ENCODE data around the gene ETS1.

The ETS1 gene

GRCh38 chr11:128576555-128576954 is 10.8 kb downstream of the ETS1 start:
- H3K9ac ChIP-seq (ENCODE audit: low read depth, low read length) = no peak overlapping the region
- no peak overlapping the region for H3K4me3 ChIP-seq (ENCODE audit: low read depth, low read length)
- no peaks in the 10 kb centered on the region for H3K36me3 ChIP-seq (ENCODE audit: control insufficient read depth, insufficient read depth, low read length)
- H3K27me3 ChIP-seq (ENCODE audit: control insufficient read depth, insufficient read depth, low read length) = no peaks in the 10 kb centered on the region
- H3K4me1 ChIP-seq (ENCODE audit: control insufficient read depth, insufficient read depth, low read length) = peaks cover 79% of the 10 kb centered on the region
- H3K9me3 ChIP-seq (ENCODE audit: control insufficient read depth, insufficient read depth, low read length) = no peaks in the 10 kb centered on the region
- no peak overlapping the region for H3K27ac ChIP-seq (ENCODE audit: low read depth, low read length)

DNA sequence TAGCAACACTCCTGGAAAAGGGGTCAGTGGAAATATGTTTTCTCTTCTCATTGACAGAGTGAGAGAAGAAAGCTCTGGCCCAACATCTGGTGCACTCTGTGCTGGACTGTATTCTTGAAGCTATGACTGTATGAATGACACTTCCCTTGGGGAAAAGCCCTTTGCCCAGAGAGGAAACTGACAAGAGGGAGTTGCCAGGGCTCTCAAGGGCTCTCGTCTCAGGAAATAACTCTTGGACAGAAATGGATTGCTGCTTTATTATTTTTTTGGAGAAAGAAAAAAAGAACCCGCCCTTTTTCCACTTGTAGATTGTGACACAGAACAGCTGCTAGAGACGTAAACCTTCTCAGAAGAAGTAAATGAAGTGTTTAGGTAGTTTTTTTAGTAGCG is 11.4 kb downstream of the ETS1 start:
- peaks cover 73% of the 10 kb centered on the region for H3K4me1 ChIP-seq (ENCODE audit: control insufficient read depth, insufficient read depth, low read length)
- no peak overlapping the region for H3K4me3 ChIP-seq (ENCODE audit: low read depth, low read length)
- H3K36me3 ChIP-seq (ENCODE audit: control insufficient read depth, insufficient read depth, low read length) = no peaks in the 10 kb centered on the region
- H3K27me3 ChIP-seq (ENCODE audit: control insufficient read depth, insufficient read depth, low read length) = no peaks in the 10 kb centered on the region
- H3K9me3 ChIP-seq (ENCODE audit: control insufficient read depth, insufficient read depth, low read length) = no peaks in the 10 kb centered on the region
- no peak overlapping the region for H3K27ac ChIP-seq (ENCODE audit: low read depth, low read length)
- no peak overlapping the region for H3K9ac ChIP-seq (ENCODE audit: low read depth, low read length)

DNA sequence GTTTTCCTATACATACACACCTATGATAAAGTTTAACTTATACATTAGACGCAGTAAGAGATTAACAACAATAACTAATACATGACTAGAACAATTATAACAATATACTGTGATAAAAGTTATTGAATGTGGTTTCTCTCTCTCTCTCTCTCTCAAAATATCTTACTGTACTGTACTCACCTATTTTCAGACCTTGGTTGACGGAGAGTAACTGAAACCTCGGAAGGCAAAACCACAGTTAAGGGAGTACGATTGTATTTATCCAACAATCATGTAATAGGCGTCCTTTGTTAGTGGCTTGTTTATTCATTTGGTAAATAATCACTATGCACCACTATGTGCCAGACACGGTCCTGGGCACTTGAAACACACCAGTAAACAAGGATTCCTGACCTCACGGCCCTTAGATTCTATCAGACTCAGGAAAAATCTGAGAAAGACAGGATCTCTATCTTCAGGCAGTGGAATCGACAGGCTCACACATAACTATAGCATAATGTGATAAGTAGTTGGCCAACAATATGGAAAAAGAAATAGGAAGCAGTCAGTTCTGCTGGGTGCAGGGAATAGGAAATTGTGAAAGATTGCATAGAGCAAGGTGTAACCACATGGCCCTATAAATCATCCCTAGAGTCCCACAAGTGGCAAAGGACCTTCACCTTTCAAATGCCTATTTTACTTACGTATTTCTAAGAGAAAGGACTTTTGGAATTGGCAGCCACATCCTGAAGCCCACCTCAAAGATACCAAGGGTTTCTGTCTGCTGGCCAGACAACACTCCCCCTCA is 12.0 kb downstream of the ETS1 start:
- Histone ChIP-seq H3K27me3 (ENCODE audit: control insufficient read depth, insufficient read depth, low read length) (no peaks in the 10 kb centered on the region), H3K9ac (ENCODE audit: low read depth, low read length) (no peak overlapping the region), H3K27ac (ENCODE audit: low read depth, low read length) (no peak overlapping the region), H3K36me3 (ENCODE audit: control insufficient read depth, insufficient read depth, low read length) (no peaks in the 10 kb centered on the region), H3K4me1 (ENCODE audit: control insufficient read depth, insufficient read depth, low read length) (peaks cover 67% of the 10 kb centered on the region), H3K9me3 (ENCODE audit: control insufficient read depth, insufficient read depth, low read length) (no peaks in the 10 kb centered on the region), H3K4me3 (ENCODE audit: low read depth, low read length) (no peak overlapping the region)

DNA sequence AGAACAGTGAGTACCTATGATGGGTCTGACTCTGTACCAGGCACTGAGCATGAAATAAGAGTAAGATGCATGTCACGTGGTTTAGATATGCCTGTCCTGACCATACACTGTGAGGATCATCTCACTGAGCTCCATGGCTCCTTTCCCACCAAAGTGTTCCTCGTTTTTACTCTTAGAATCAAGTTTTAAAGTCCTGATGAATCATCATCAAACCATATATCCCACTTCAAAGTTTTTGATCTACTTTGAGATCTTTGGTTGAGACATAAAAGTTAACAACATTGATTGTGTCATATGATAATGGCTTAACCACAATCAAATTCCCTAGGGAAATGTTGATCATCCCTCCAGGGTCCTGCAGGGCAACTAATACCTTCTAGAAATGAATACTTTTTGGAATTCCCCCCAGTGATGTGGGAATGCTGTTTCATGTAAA is 12.8 kb downstream of the ETS1 start:
- Histone ChIP-seq H3K4me3 (ENCODE audit: low read depth, low read length) (no peak overlapping the region), H3K27me3 (ENCODE audit: control insufficient read depth, insufficient read depth, low read length) (no peaks in the 10 kb centered on the region), H3K9me3 (ENCODE audit: control insufficient read depth, insufficient read depth, low read length) (no peaks in the 10 kb centered on the region), H3K36me3 (ENCODE audit: control insufficient read depth, insufficient read depth, low read length) (no peaks in the 10 kb centered on the region), H3K4me1 (ENCODE audit: control insufficient read depth, insufficient read depth, low read length) (peaks cover 59% of the 10 kb centered on the region), H3K9ac (ENCODE audit: low read depth, low read length) (no peak overlapping the region), H3K27ac (ENCODE audit: low read depth, low read length) (no peak overlapping the region)

- Histone ChIP-seq H3K4me3 (ENCODE audit: low read depth, low read length) (no peak overlapping the region), H3K4me1 (ENCODE audit: control insufficient read depth, insufficient read depth, low read length) (peaks cover 50% of the 10 kb centered on the region), H3K27me3 (ENCODE audit: control insufficient read depth, insufficient read depth, low read length) (no peaks in the 10 kb centered on the region), H3K9me3 (ENCODE audit: control insufficient read depth, insufficient read depth, low read length) (no peaks in the 10 kb centered on the region), H3K36me3 (ENCODE audit: control insufficient read depth, insufficient read depth, low read length) (no peaks in the 10 kb centered on the region), H3K9ac (ENCODE audit: low read depth, low read length) (no peak overlapping the region; the same call in 1 of the 2 replicates), H3K27ac (ENCODE audit: low read depth, low read length) (no peak overlapping the region)
Measured at GRCh38 chr11:128573638-128574037, 13.7 kb downstream of the ETS1 start.

- Histone ChIP-seq H3K36me3 (ENCODE audit: control insufficient read depth, insufficient read depth, low read length) (peaks cover 4% of the 10 kb centered on the region; the same call in 1 of the 2 replicates), H3K4me1 (ENCODE audit: control insufficient read depth, insufficient read depth, low read length) (peaks cover 45% of the 10 kb centered on the region), H3K4me3 (ENCODE audit: low read depth, low read length) (no peak overlapping the region), H3K27ac (ENCODE audit: low read depth, low read length) (peak overlapping the region; percentile 21), H3K27me3 (ENCODE audit: control insufficient read depth, insufficient read depth, low read length) (no peaks in the 10 kb centered on the region), H3K9me3 (ENCODE audit: control insufficient read depth, insufficient read depth, low read length) (no peaks in the 10 kb centered on the region), H3K9ac (ENCODE audit: low read depth, low read length) (no peak overlapping the region)
Measured at GRCh38 chr11:128572965-128573364, 14.4 kb downstream of the ETS1 start.

GRCh38 chr11:128570632-128571031 is 16.7 kb downstream of the ETS1 start:
- H3K27ac ChIP-seq (ENCODE audit: low read depth, low read length) = no peak overlapping the region

GRCh38 chr11:128569291-128569690 is 18.1 kb downstream of the ETS1 start:
- Histone ChIP-seq H3K9ac (ENCODE audit: low read depth, low read length) (no peak overlapping the region), H3K27ac (ENCODE audit: low read depth, low read length) (no peak overlapping the region), H3K27me3 (ENCODE audit: control insufficient read depth, insufficient read depth, low read length) (no peaks in the 10 kb centered on the region), H3K4me1 (ENCODE audit: control insufficient read depth, insufficient read depth, low read length) (peaks cover 15% of the 10 kb centered on the region), H3K36me3 (ENCODE audit: control insufficient read depth, insufficient read depth, low read length) (peaks cover 7% of the 10 kb centered on the region; the same call in 1 of the 2 replicates), H3K4me3 (ENCODE audit: low read depth, low read length) (no peak overlapping the region), H3K9me3 (ENCODE audit: control insufficient read depth, insufficient read depth, low read length) (no peaks in the 10 kb centered on the region)

More at GRCh38 chr11:128570632-128571031, 16.7 kb downstream of the ETS1 start:
- Histone ChIP-seq H3K9me3 (ENCODE audit: control insufficient read depth, insufficient read depth, low read length) (no peaks in the 10 kb centered on the region), H3K27me3 (ENCODE audit: control insufficient read depth, insufficient read depth, low read length) (no peaks in the 10 kb centered on the region), H3K4me1 (ENCODE audit: control insufficient read depth, insufficient read depth, low read length) (peaks cover 22% of the 10 kb centered on the region), H3K36me3 (ENCODE audit: control insufficient read depth, insufficient read depth, low read length) (peaks cover 4% of the 10 kb centered on the region; the same call in 1 of the 2 replicates), H3K9ac (ENCODE audit: low read depth, low read length) (no peak overlapping the region), H3K4me3 (ENCODE audit: low read depth, low read length) (no peak overlapping the region)

- H3K4me3 ChIP-seq (ENCODE audit: low read depth, low read length) = no peak overlapping the region
- H3K27ac ChIP-seq (ENCODE audit: low read depth, low read length) = peak overlapping the region; percentile 15
- peaks cover 7% of the 10 kb centered on the region; the same call in 1 of the 2 replicates for H3K36me3 ChIP-seq (ENCODE audit: control insufficient read depth, insufficient read depth, low read length)
- H3K27me3 ChIP-seq (ENCODE audit: control insufficient read depth, insufficient read depth, low read length) = no peaks in the 10 kb centered on the region
- no peak overlapping the region for H3K9ac ChIP-seq (ENCODE audit: low read depth, low read length)
- no peaks in the 10 kb centered on the region for H3K9me3 ChIP-seq (ENCODE audit: control insufficient read depth, insufficient read depth, low read length)
- peaks cover 11% of the 10 kb centered on the region for H3K4me1 ChIP-seq (ENCODE audit: control insufficient read depth, insufficient read depth, low read length)
Measured at GRCh38 chr11:128568166-128568778, 19.1 kb downstream of the ETS1 start.

- Histone ChIP-seq H3K27ac (ENCODE audit: low read depth, low read length) (no peak overlapping the region), H3K27me3 (ENCODE audit: control insufficient read depth, insufficient read depth, low read length) (no peaks in the 10 kb centered on the region), H3K9me3 (ENCODE audit: control insufficient read depth, insufficient read depth, low read length) (no peaks in the 10 kb centered on the region), H3K36me3 (ENCODE audit: control insufficient read depth, insufficient read depth, low read length) (peaks cover 7% of the 10 kb centered on the region; the same call in 1 of the 2 replicates), H3K9ac (ENCODE audit: low read depth, low read length) (no peak overlapping the region), H3K4me3 (ENCODE audit: low read depth, low read length) (no peak overlapping the region), H3K4me1 (ENCODE audit: control insufficient read depth, insufficient read depth, low read length) (peaks cover 4% of the 10 kb centered on the region; the same call in 1 of the 2 replicates)
Measured at GRCh38 chr11:128567130-128567529, 20.2 kb downstream of the ETS1 start.

DNA sequence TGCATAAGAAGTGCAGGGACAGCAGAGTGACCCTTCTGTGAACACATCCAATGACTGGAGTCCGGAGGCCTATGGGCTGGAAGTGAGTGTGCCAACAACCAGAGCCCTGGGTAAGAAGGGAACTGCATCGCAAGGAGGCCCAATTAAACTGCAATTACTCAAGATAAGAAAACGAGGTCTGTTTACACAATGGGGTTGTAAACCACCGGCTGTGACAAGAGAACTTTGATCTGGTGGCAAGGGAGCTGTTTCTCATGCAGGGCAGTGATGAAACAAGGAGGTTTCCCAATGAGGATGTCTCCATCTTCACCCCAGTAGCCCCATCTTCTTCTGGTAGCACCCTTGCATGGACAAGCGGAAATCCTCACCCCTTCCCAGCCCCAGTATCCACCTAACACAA is 21.5 kb downstream of the ETS1 start:
- Histone ChIP-seq H3K27me3 (ENCODE audit: control insufficient read depth, insufficient read depth, low read length) (no peaks in the 10 kb centered on the region), H3K4me1 (ENCODE audit: control insufficient read depth, insufficient read depth, low read length) (peaks cover 4% of the 10 kb centered on the region; the same call in 1 of the 2 replicates), H3K27ac (ENCODE audit: low read depth, low read length) (no peak overlapping the region), H3K9ac (ENCODE audit: low read depth, low read length) (no peak overlapping the region), H3K4me3 (ENCODE audit: low read depth, low read length) (no peak overlapping the region), H3K9me3 (ENCODE audit: control insufficient read depth, insufficient read depth, low read length) (no peaks in the 10 kb centered on the region), H3K36me3 (ENCODE audit: control insufficient read depth, insufficient read depth, low read length) (peaks cover 7% of the 10 kb centered on the region; the same call in 1 of the 2 replicates)

Measured in HUES48 (cell line).